SK-N-SH (cell line): ENCODE results near the gene ADAP1. TPM values are rescaled to one million over a fixed set of nuclear protein-coding genes. Genes with fewer than 3 reads are reported as not detected.

Source experiments
- CTCF ChIA-PET: fragments of 300-600, 350-600 bp; formaldehyde crosslinking; extraction: SDS; loops from one replicate; lab custom pipeline; 2021; lab: Yijun Ruan, JAX
- POLR2A ChIA-PET: fragments of 350-600 bp; sonication (Branson Sonifier 250); formaldehyde crosslinking; extraction: SDS; loops from one replicate; lab custom pipeline; 2020; ENCODE audit warnings: antibody characterized with exemption, inconsistent platforms; lab: Yijun Ruan, JAX
- DNase-seq: peaks from one replicate; pipeline ENCODE4 v3.0.0; 2012
- H2AFZ ChIP-seq: fragments of 200-600 bp; sonication (generic); 2 replicates; pipeline ENCODE4 v1.8.1; 2016; ENCODE audit warnings: antibody characterized with exemption, mild to moderate bottlenecking, low read depth
- H3F3A ChIP-seq: fragments of 200-600 bp; sonication (generic); replicated peaks from 2 replicates; pipeline ENCODE3; 2016; ENCODE audit warnings: antibody characterized with exemption, mild to moderate bottlenecking; ENCODE audit not compliant: insufficient read depth
- H3K27ac ChIP-seq, 2 experiments: fragments of 200-500 bp in 1 of 2; fragments of 200-600 bp in 1 of 2; sonication (Bioruptor generic) in 1 of 2; sonication (generic), shearing (Covaris generic) in 1 of 2; 2 replicates each; pipeline versions ENCODE4 v1.5.1 to v1.6.1; 2014 to 2016; ENCODE audit warnings: low read depth in 2 of 2, inconsistent platforms in 1 of 2, low read length in 1 of 2, mild to moderate bottlenecking in 1 of 2, mixed read lengths in 1 of 2
- H3K27me3 ChIP-seq: fragments of 200-600 bp; sonication (generic), shearing (Covaris generic); 2 replicates; pipeline ENCODE4 v1.6.1; 2016; ENCODE audit warnings: mixed run types; ENCODE audit not compliant: insufficient read depth
- H3K36me3 ChIP-seq, 2 experiments: fragments of 200-500 bp in 1 of 2; fragments of 200-600 bp in 1 of 2; sonication (Bioruptor generic) in 1 of 2; sonication (generic) in 1 of 2; replicated peaks in 1 of 2; 2 replicates each; pipeline versions ENCODE3 to v1.5.1; 2014 to 2016; ENCODE audit warnings: low read length in 1 of 2, mild to moderate bottlenecking in 1 of 2; ENCODE audit not compliant: insufficient read depth in 2 of 2, control insufficient read depth in 1 of 2
- H3K4me1 ChIP-seq, 2 experiments: fragments of 200-500 bp in 1 of 2; fragments of 200-600 bp in 1 of 2; sonication (Bioruptor generic) in 1 of 2; sonication (generic), shearing (Covaris generic) in 1 of 2; 2 replicates each; pipeline versions ENCODE4 v1.5.1 to v1.6.1; 2014 to 2016; ENCODE audit warnings: low read depth in 1 of 2, low read length in 1 of 2, mixed run types in 1 of 2; ENCODE audit not compliant: insufficient read depth in 2 of 2, control insufficient read depth in 1 of 2
- H3K4me2 ChIP-seq: fragments of 200-600 bp; sonication (generic), shearing (Covaris generic); 2 replicates; pipeline ENCODE4 v1.6.1; 2017; ENCODE audit warnings: mixed run types
- H3K4me3 ChIP-seq, 2 experiments: fragments of 200-500 bp in 1 of 2; fragments of 200-600 bp in 1 of 2; sonication (Bioruptor generic) in 1 of 2; sonication (generic), shearing (Covaris generic) in 1 of 2; 2 replicates each; pipeline versions ENCODE4 v1.5.1 to v1.8.1; 2014 to 2016; ENCODE audit warnings: low read depth in 2 of 2, inconsistent platforms in 1 of 2, low read length in 1 of 2, mild to moderate bottlenecking in 1 of 2, mixed read lengths in 1 of 2, moderate library complexity in 1 of 2
- H3K79me2 ChIP-seq: fragments of 200-600 bp; sonication (generic); 2 replicates; pipeline ENCODE4 v1.8.1; 2017; ENCODE audit warnings: mild to moderate bottlenecking; ENCODE audit not compliant: insufficient read depth
- H3K9ac ChIP-seq: fragments of 200-600 bp; sonication (generic); 2 replicates; pipeline ENCODE4 v1.6.1; 2017; ENCODE audit warnings: mixed run types
- H3K9me2 ChIP-seq: fragments of 200-600 bp; sonication (generic); 2 replicates; pipeline ENCODE4 v1.6.1; 2017; ENCODE audit warnings: mixed run types
- H3K9me3 ChIP-seq: fragments of 200-600 bp; sonication (generic); 2 replicates; pipeline ENCODE4 v1.6.1; 2017; ENCODE audit warnings: mixed run types, mild to moderate bottlenecking, moderate library complexity
- H4K20me1 ChIP-seq: fragments of 200-600 bp; sonication (generic); 2 replicates; pipeline ENCODE4 v1.6.1; 2017; ENCODE audit warnings: mild to moderate bottlenecking, mixed run types; ENCODE audit not compliant: insufficient read depth
- CHD2 ChIP-seq: fragments of 150-350 bp; IDR thresholded peaks from 2 replicates; pipeline ENCODE4 v1.6.1; 2018; ENCODE audit warnings: low read length; ENCODE audit not compliant: partially characterized antibody
- FOSL2 ChIP-seq: IDR thresholded peaks from 2 replicates; pipeline ENCODE4 v1.4.0; 2012; ENCODE audit warnings: low read depth, mild to moderate bottlenecking, moderate library complexity, borderline replicate concordance
- GABPA ChIP-seq: IDR thresholded peaks from 2 replicates; pipeline ENCODE4 v1.4.0; 2012; ENCODE audit warnings: low read depth, mild to moderate bottlenecking
- GATA2 ChIP-seq: sonication (generic); formaldehyde crosslinking; IDR thresholded peaks from 2 replicates; pipeline ENCODE4 v1.5.0; 2020; ENCODE audit warnings: mild to moderate bottlenecking, missing genetic modification reagents
- MEF2A ChIP-seq: IDR thresholded peaks from 2 replicates; pipeline ENCODE4 v1.4.0; 2012; ENCODE audit warnings: low read depth, borderline replicate concordance
- MXI1 ChIP-seq: IDR thresholded peaks from 2 replicates; pipeline ENCODE4 v1.6.1; 2012; ENCODE audit warnings: mild to moderate bottlenecking, low read depth, low read length, improper control_type of control experiment
- RAD21 ChIP-seq: IDR thresholded peaks from 2 replicates; pipeline ENCODE4 v1.6.1; 2012; ENCODE audit warnings: mild to moderate bottlenecking, low read length
- RFX5 ChIP-seq: IDR thresholded peaks from 2 replicates; pipeline ENCODE4 v1.6.1; 2012; ENCODE audit warnings: mild to moderate bottlenecking, improper control_type of control experiment, low read length
- SMC3 ChIP-seq: IDR thresholded peaks from 2 replicates; pipeline ENCODE4 v1.6.1; 2012; ENCODE audit warnings: low read depth, low read length, improper control_type of control experiment
- TAF1 ChIP-seq: IDR thresholded peaks from 2 replicates; pipeline ENCODE4 v1.6.1; 2012; ENCODE audit warnings: low read depth, mild to moderate bottlenecking, low read length, moderate library complexity, borderline replicate concordance
- WGBS: methylation state at CpG from one replicate; pipeline ENCODE4 v1.1.6; 2017; ENCODE audit warnings: low lambda C conversion rate; 5-methylcytosine and 5-hydroxymethylcytosine counted together
- polyA plus RNA-seq, 3 experiments: library from polyadenylated mRNA; depleted of rRNA; stranded (reverse); fragments of >200 nt; gene quantifications; 2 replicates each; pipeline ENCODE4 v1.2.3, GENCODE V29; 2012
- TF ChIP-seq, protein P1 (sequence below): IDR thresholded peaks from 2 replicates; pipeline ENCODE4 v1.4.0; 2012; ENCODE audit warnings: low read depth, borderline replicate concordance
- TF ChIP-seq, protein P2 (sequence below): IDR thresholded peaks from 2 replicates; pipeline ENCODE4 v1.4.0; 2012; ENCODE audit warnings: low read depth, borderline replicate concordance
- TF ChIP-seq, protein P3 (sequence below): fragments of 150-350 bp; IDR thresholded peaks from 2 replicates; pipeline ENCODE4 v1.6.1; 2016; ENCODE audit warnings: mild to moderate bottlenecking, low read depth, low read length

The ADAP1 gene
- polyA plus RNA-seq, 1 of the 3 experiments (the other 2 are of a cell fraction) = 3.2 TPM

DNA sequence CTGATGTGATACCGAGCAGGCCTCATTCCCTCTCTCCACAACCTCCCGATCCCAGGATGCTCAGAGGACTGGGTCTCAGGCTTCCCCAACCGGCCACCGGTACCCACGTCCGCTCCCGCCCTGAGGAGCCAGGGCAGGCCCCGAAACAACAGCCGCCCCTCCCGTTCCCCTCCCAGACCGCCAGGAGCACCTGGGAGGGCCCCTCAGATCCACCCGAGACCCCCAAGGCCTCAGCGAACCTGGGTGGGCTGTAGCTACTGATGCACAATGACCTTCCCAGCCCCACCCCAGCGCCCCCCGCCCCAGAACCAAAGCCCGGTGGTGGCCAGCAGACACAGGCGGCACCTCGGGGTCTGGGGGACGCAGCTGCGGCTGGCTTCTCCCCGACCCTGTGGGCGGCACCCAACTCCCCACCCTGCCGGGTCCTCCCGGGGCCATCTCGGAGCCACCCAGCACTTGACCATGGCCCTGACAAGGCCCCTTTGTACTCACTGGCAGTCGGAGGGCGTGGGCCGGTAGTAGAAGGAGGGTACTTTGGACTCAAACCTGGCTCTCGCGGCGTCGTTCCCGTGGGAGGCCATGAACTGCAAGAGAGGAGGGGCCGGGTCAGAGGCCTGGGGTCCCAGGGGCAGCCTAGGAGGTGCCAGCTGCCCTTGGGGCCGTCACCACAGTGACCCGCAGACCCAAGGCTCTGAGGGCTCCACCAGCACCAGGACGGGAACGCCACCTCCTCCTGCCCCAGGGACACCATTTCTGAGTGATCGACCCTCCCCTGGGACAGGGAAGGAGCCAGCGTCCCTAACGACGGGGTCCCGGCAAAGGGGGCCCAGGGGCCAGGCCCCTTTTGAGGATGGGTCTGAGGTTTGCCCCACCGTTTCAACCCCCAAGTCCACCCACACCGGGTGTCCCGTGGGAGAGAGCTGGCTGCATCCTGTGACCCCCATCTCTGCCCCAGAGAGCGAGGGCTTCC, 28.1 kb downstream of the ADAP1 start:
- ChIA-PET CTCF (interaction anchor here (1.1 to 1.4 kb wide), 3 partner anchors 18 to 160 kb away, joined by 3 to 6 read pairs (median 4); no protein-coding TSS in a partner anchor), POLR2A (no interaction called here)
- WGBS = 82% methylated on average over 26 of the region's 47 CpGs
- Histone ChIP-seq H3K79me2 (no peaks in the 10 kb centered on the region), H3K4me2 (no peak overlapping the region), H3K36me3 (no peaks in the 10 kb centered on the region), H3K9me2 (no peaks in the 10 kb centered on the region), H3K9ac (no peak overlapping the region)
- TF ChIP-seq, protein P1, sequence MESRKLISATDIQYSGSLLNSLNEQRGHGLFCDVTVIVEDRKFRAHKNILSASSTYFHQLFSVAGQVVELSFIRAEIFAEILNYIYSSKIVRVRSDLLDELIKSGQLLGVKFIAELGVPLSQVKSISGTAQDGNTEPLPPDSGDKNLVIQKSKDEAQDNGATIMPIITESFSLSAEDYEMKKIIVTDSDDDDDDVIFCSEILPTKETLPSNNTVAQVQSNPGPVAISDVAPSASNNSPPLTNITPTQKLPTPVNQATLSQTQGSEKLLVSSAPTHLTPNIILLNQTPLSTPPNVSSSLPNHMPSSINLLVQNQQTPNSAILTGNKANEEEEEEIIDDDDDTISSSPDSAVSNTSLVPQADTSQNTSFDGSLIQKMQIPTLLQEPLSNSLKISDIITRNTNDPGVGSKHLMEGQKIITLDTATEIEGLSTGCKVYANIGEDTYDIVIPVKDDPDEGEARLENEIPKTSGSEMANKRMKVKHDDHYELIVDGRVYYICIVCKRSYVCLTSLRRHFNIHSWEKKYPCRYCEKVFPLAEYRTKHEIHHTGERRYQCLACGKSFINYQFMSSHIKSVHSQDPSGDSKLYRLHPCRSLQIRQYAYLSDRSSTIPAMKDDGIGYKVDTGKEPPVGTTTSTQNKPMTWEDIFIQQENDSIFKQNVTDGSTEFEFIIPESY = no peak
- TF ChIP-seq GABPA = no peak
- TF ChIP-seq TAF1 = no peak
- TF ChIP-seq, protein P2, sequence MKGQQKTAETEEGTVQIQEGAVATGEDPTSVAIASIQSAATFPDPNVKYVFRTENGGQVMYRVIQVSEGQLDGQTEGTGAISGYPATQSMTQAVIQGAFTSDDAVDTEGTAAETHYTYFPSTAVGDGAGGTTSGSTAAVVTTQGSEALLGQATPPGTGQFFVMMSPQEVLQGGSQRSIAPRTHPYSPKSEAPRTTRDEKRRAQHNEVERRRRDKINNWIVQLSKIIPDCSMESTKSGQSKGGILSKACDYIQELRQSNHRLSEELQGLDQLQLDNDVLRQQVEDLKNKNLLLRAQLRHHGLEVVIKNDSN = no peak
- TF ChIP-seq GATA2 (CRISPR knock-in tag) = no peak
- TF ChIP-seq RAD21 = no peak
- TF ChIP-seq SMC3 = no peak
- TF ChIP-seq, protein P3, sequence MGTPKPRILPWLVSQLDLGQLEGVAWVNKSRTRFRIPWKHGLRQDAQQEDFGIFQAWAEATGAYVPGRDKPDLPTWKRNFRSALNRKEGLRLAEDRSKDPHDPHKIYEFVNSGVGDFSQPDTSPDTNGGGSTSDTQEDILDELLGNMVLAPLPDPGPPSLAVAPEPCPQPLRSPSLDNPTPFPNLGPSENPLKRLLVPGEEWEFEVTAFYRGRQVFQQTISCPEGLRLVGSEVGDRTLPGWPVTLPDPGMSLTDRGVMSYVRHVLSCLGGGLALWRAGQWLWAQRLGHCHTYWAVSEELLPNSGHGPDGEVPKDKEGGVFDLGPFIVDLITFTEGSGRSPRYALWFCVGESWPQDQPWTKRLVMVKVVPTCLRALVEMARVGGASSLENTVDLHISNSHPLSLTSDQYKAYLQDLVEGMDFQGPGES = no peak
- TF ChIP-seq CHD2 = no peak
- TF ChIP-seq, all 33 proteins: peak for 0
- Histone ChIP-seq H3K27ac (no peak overlapping the region), H3K4me3 (no peak overlapping the region), H4K20me1 (no peaks in the 10 kb centered on the region), H3F3A (peaks cover 3% of the 10 kb centered on the region), H3K4me1 (peaks cover 0 to 5% of the 10 kb centered on the region in 2 experiments; a peak in 1 of 4 replicates), H3K27me3 (no peaks in the 10 kb centered on the region), H2AFZ (no peak overlapping the region), H3K9me3 (no peaks in the 10 kb centered on the region)
- DNase-seq = no peak

DNA sequence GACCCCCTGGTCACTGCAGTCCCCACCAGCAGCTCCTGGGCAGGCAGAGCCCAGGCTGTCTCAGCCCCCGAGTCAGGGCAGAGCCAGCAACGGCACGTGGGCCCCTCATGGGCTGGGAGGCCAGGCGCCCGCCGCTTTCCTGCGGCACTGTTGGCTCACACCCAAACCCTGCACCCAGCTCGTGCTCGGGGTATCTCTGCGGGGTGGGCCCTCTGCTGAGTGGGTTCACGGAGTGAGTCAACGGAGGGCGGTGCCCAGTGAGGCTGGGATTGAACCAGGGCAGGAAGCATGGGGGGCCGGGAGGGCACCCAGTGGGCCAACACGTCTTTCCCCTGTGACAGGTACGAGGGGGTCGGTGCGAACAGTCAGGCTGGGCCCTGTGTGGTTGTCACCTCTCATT, 28.9 kb downstream of the ADAP1 start:
- 86% methylated on average over 18 of the region's 18 CpGs for WGBS
- no peak overlapping the region for H3K4me2 ChIP-seq
- no peak for DNase-seq

More for the DNA sequence above, 28.9 kb downstream of the ADAP1 start:
- Histone ChIP-seq H3K9ac (no peak overlapping the region), H4K20me1 (no peaks in the 10 kb centered on the region), H3K4me1 (peaks cover 0 to 5% of the 10 kb centered on the region in 2 experiments; a peak in 1 of 4 replicates), H3F3A (peaks cover 3% of the 10 kb centered on the region), H3K79me2 (no peaks in the 10 kb centered on the region), H3K4me3 (no peak overlapping the region), H2AFZ (no peak overlapping the region), H3K27ac (no peak overlapping the region), H3K27me3 (no peaks in the 10 kb centered on the region), H3K36me3 (no peaks in the 10 kb centered on the region), H3K9me3 (no peaks in the 10 kb centered on the region), H3K9me2 (no peaks in the 10 kb centered on the region)
- CTCF ChIA-PET = interaction anchor here (1.4 kb wide), 1 partner anchor 17 kb away, joined by 6 read pairs; no protein-coding TSS in a partner anchor
- POLR2A ChIA-PET = no interaction called here
- TF ChIP-seq FOSL2 (no peak), MXI1 (no peak), RFX5 (no peak), MEF2A (no peak)
- TF ChIP-seq, protein P2 = no peak
- TF ChIP-seq, protein P3 = no peak
